Kidney (tissue), 14 donors: ENCODE results near the gene GGCX. TPM values are rescaled to one million over a fixed set of nuclear protein-coding genes. Genes with fewer than 3 reads are reported as not detected.
"Not testable (repeated sequence)": the region's sequence is repeated elsewhere in the genome, so short reads cannot be mapped to it uniquely, and the experiment has no call there.

Experiments used
- DNase-seq, 5 donors: peaks; one replicate each; pipeline ENCODE4 v3.0.0-alpha.2; 2013 to 2020
- FAIRE-seq: peaks from 2 replicates; lab custom pipeline; 2012; peaks lifted over from hg19 to GRCh38; lab: Jason Lieb, UNC
- H3K27ac ChIP-seq, 2 donors: one replicate each; pipeline ENCODE4 v1.7.0; 2013; ENCODE audit warnings: low read depth in 2 of 2, low read length in 2 of 2, inconsistent platforms in 1 of 2
- H3K27me3 ChIP-seq: one replicate; pipeline ENCODE4 v1.7.1; 2013; ENCODE audit warnings: low read length, inconsistent platforms; ENCODE audit not compliant: control insufficient read depth, insufficient read depth
- H3K36me3 ChIP-seq, 3 donors: one replicate each; pipeline versions ENCODE4 v1.7.0 to v1.7.1; 2013; ENCODE audit warnings: low read length in 3 of 3, control low read depth in 1 of 3, inconsistent platforms in 1 of 3; ENCODE audit not compliant: insufficient read depth in 3 of 3, control insufficient read depth in 2 of 3
- H3K4me1 ChIP-seq, 3 donors: one replicate each; pipeline versions ENCODE4 v1.7.0 to v1.7.1; 2013; ENCODE audit warnings: low read length in 3 of 3, inconsistent platforms in 1 of 3, low read depth in 1 of 3; ENCODE audit not compliant: control insufficient read depth in 2 of 3, insufficient read depth in 2 of 3
- H3K4me3 ChIP-seq, 3 donors: one replicate each; pipeline versions ENCODE4 v1.7.0 to v1.8.1; 2013; ENCODE audit warnings: low read length in 3 of 3, control low read depth in 1 of 3, inconsistent platforms in 1 of 3
- H3K9ac ChIP-seq, 3 donors: one replicate each; pipeline versions ENCODE4 v1.7.0 to v1.7.1; 2013; ENCODE audit warnings: low read length in 3 of 3, control low read depth in 1 of 3, inconsistent platforms in 1 of 3
- H3K9me3 ChIP-seq, 3 donors: one replicate each; pipeline versions ENCODE4 v1.7.0 to v1.7.1; 2013; ENCODE audit warnings: low read length in 3 of 3, control low read depth in 1 of 3, inconsistent platforms in 1 of 3; ENCODE audit not compliant: control insufficient read depth in 2 of 3, insufficient read depth in 1 of 3
- intact Hi-C: fragments of 100-400 bp; cut with DNase I; formaldehyde crosslinking; loops from one replicate; pipeline ENCODE4 v1.11.1; 2022
- polyA plus RNA-seq: library from polyadenylated mRNA; stranded (reverse); fragments of 350-450 nt; fragmentation: Illumina TruSeq; extraction: RNeasy Lipid Tissue Mini Kit (QIAGEN cat#74804); gene quantifications from one replicate; pipeline ENCODE4 v1.2.3, GENCODE V29; 2014; ENCODE audit warnings: low read depth, low replicate concordance; ENCODE audit not compliant: insufficient read depth
- total RNA-seq: library from RNA; stranded (reverse); fragmentation: NEBNext Ultra II Directional; extraction: Animal tissue kit (Norgen Biotek cat#: 25700); gene quantifications from one replicate; pipeline ENCODE4 v1.2.1, GENCODE V29; 2021
- TF ChIP-seq, protein P1 (sequence below): IDR thresholded peaks from 3 replicates; pipeline ENCODE4 v1.5.1; 2012; ENCODE audit warnings: mild to moderate bottlenecking, moderate library complexity, borderline replicate concordance; ENCODE audit not compliant: insufficient read depth; ENCODE audit errors: extremely low read depth
- donor health status: control.
- donor health status: control.
- donor health status: control.
- donor health status: control.
- donor health status: control.
- donor health status: DM: yes; HTN: yes; CAD: no.
- donor health status: Normal renal cell carcinoma (clear cell type).

GGCX gene
- total and polyA plus RNA-seq, 2 donors from 2014 or later: 27.8 to 50.7 TPM

DNA sequence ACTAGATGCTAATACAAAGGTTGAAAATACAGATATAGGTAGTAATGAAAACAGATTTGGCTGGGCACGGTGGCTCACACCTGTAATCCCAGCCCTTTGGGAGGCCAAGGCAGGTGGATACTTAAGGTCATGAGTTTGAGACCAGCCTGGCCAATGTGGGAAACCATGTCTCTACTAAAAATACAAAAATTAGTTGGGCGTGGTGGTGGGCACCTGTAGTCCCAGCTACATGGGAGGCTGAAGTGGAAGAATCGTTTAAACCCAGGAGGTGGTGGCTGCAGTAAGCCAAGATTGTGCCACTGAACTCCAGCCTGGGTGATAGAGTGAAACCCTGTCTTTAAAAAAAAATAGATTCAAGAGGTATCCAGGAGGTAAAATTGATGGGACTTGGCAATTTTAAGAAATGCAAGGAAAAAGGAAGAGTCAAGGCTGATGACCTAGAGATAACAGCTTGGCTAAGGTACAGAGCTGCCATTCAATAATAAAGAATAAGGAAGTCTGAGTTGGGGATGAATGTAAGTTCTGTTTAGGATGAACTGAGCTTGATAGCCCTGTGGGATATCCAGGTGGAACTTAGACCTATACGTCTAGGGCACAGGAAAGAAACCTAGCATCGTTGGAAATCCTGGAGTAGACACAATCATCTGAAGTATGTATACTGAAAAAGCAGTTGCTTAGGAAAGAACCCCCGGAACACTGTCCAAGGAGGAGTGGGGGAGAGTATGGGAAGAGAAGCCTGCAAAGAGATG lies 13.3 kb downstream of the GGCX start:
- Histone ChIP-seq H3K27me3 (no peaks in the 10 kb centered on the region), H3K36me3 (peaks cover 14 to 51% (median 28%) of the 10 kb centered on the region in 3 donors), H3K9ac (no peak overlapping the region), H3K9me3 (no peaks in the 10 kb centered on the region), H3K4me1 (peaks cover 0 to 8% (median 0%) of the 10 kb centered on the region in 3 donors), H3K4me3 (no peak overlapping the region), H3K27ac (no peak overlapping the region)
- TF ChIP-seq, protein P1, sequence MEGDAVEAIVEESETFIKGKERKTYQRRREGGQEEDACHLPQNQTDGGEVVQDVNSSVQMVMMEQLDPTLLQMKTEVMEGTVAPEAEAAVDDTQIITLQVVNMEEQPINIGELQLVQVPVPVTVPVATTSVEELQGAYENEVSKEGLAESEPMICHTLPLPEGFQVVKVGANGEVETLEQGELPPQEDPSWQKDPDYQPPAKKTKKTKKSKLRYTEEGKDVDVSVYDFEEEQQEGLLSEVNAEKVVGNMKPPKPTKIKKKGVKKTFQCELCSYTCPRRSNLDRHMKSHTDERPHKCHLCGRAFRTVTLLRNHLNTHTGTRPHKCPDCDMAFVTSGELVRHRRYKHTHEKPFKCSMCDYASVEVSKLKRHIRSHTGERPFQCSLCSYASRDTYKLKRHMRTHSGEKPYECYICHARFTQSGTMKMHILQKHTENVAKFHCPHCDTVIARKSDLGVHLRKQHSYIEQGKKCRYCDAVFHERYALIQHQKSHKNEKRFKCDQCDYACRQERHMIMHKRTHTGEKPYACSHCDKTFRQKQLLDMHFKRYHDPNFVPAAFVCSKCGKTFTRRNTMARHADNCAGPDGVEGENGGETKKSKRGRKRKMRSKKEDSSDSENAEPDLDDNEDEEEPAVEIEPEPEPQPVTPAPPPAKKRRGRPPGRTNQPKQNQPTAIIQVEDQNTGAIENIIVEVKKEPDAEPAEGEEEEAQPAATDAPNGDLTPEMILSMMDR: no peak
- no peak for FAIRE-seq
- no peak for DNase-seq
- intact Hi-C loops: no loop called here

DNA sequence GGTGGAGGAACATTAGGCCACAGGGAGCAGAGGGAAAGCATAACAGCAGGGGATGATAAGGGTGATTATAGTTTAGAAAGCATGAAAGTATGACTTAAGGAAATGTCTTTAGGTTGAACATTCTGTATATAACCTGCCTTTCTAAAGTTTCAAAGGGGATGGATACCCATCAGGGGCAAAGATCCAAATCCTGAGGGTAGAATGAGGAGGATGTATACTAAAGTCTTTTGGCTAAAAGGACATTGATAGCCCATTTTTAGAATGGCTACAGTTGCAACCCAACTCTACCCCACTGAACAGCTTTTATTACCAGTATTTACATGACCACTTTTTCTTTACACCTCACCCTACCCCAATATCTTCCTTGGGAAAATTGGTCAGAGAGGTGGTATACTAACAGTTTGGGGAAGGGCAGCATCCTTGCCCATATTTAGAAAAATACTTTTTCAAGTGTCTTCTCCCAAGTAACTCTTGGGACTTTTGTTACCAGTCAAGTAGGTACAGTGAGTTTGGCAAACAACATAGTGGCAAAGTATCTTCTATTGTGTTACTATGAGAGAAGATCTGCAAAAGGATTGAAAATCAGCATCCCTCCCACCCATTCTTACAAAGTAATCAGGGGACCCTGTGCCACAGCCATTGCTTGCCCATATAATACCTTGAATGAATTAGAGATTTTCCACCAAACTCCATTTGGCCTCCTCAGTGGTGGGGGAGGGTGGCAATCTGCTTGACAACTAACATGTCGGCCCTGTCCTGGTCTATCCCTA lies 14.0 kb downstream of the GGCX start:
- FAIRE-seq: no peak
- peaks cover 19 to 51% (median 31%) of the 10 kb centered on the region in 3 donors for H3K36me3 ChIP-seq
- H3K9me3 ChIP-seq: no peaks in the 10 kb centered on the region
- DNase-seq: no peak
- H3K4me1 ChIP-seq: peaks cover 0 to 11% (median 0%) of the 10 kb centered on the region in 3 donors
- intact Hi-C loops: no loop called here
- no peak overlapping the region for H3K27ac ChIP-seq
- TF ChIP-seq, protein P1: no peak
- H3K9ac ChIP-seq: no peak overlapping the region
- H3K27me3 ChIP-seq: no peaks in the 10 kb centered on the region
- H3K4me3 ChIP-seq: no peak overlapping the region

DNA sequence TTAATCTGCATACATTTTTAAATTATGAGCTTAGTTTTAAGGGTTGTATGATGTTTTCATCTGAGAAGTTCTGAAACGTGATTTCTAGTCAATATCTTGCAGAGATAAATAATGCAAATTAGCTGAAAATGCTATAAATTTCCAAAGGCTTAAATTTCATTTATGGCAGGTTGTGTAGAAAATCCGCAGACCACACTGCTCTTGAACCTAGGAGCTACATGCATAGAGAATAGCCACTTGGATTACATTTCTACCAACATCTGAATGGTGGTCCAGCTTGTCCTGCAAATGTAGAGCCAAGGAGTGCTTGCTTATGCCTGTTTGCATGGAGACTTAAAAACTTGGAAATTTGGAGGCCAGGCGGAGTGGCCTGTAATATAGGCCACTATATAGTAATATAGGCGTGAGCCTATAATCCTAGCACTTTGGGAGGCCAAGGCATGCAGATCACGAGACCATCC lies 15.5 kb downstream of the GGCX start:
- intact Hi-C loops: no loop called here
- DNase-seq: no peak
- Histone ChIP-seq H3K4me3 (no peak overlapping the region), H3K36me3 (peaks cover 27 to 57% (median 39%) of the 10 kb centered on the region in 3 donors), H3K9me3 (no peaks in the 10 kb centered on the region), H3K9ac (no peak overlapping the region), H3K27me3 (no peaks in the 10 kb centered on the region), H3K27ac (no peak overlapping the region), H3K4me1 (peaks cover 6 to 18% (median 6%) of the 10 kb centered on the region in 3 donors)
- no peak for FAIRE-seq
- TF ChIP-seq, protein P1: no peak

DNA sequence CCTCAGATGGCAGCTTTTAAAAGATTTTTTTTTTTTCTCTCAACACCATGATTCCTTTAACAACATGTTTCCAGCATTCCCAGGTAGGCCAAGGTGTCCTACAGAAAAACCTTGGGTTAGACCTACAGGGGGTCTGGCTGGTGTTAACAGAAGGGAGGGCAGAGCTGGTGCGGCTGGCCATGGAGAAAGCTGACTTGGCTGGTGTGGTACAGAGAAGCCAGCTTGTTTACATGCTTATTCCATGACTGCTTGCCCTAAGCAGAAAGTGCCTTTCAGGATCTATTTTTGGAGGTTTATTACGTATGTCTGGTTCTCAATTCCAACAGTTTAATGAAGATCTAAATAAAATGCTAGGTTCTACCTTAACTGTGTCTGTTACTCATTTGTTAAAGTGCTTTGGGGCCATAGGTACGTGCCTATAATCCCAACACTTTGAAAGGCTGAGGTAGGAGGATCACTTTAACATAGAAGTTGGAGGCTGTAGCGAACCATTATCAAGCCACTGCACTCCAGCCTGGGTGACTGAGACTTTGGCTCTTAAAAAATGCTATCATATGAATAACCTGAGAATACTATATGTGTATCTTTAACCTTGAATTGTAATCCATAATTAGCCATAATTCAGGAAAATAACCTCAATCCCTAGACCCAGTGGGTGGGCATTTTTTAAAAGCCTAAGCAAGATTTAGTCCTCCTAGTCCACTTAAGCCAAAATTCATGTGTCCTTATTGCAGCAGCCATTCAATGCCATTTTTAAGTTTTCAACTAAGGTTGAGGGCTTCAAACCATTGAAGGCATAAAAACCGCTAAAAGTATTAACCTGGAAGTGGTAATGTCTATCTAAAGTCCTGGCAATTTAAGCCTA lies 16.1 kb downstream of the GGCX start:
- FAIRE-seq: not testable (repeated sequence)

DNA sequence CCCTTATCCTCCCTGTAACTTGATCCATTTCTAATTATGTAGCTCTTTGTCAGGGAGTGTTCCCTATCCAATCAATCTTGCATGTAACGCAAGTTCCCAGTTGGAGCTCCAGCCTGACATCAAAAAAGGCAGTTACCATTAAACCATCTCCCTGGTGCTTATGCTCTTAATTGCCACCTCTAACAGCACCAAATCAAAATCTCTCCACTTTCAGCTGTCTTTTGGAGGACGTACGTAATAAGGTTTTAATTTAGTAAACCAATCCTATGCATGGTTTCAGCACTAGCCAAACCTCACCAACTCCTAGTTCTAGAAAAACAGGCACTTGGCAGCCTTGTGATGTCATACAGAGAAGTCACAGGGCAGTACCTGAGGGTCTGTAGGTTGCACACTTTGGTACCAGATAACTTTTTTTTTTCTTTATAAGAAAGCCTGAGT lies 17.0 kb downstream of the GGCX start:
- H3K27me3 ChIP-seq, intact Hi-C loops, H3K9me3 ChIP-seq, H3K4me3 ChIP-seq, FAIRE-seq, H3K27ac ChIP-seq, H3K9ac ChIP-seq: not testable (repeated sequence)
- H3K36me3 ChIP-seq: peaks cover 24 to 49% (median 32%) of the 10 kb centered on the region in 3 donors
- peaks cover 6 to 18% (median 6%) of the 10 kb centered on the region in 3 donors for H3K4me1 ChIP-seq
- DNase-seq: peak in 1 of 5 donors; percentile 27

More for the DNA sequence above, 16.1 kb downstream of the GGCX start:
- H3K4me3 ChIP-seq, H3K9me3 ChIP-seq, H3K9ac ChIP-seq, H3K27ac ChIP-seq, DNase-seq, intact Hi-C loops, H3K27me3 ChIP-seq: not testable (repeated sequence)
- Histone ChIP-seq H3K4me1 (peaks cover 6 to 18% (median 6%) of the 10 kb centered on the region in 3 donors), H3K36me3 (peaks cover 24 to 50% (median 33%) of the 10 kb centered on the region in 3 donors)
